A549 (cell line): ENCODE results near the gene PFN2.

Experiments used
- CTCF ChIP-seq: fragments of >200 bp; sonication (Bioruptor Twin); formaldehyde crosslinking; IDR thresholded peaks from 3 replicates; pipeline ENCODE4 v1.5.1; 2016
- NPAS2 ChIP-seq: fragments of 250-450 bp; sonication (Bioruptor Pico); IDR thresholded peaks from 2 replicates; pipeline ENCODE4 v1.8.0; 2022; ENCODE audit warnings: mild to moderate bottlenecking, moderate library complexity, borderline replicate concordance
- NR3C1 ChIP-seq: fragments of >200 bp; sonication (Bioruptor Twin); formaldehyde crosslinking; IDR thresholded peaks from 3 replicates; pipeline ENCODE4 v1.6.1; 2017
- RFX5 ChIP-seq: fragments of 450-650 bp; IDR thresholded peaks from 2 replicates; pipeline ENCODE4 v1.7.1; 2014; ENCODE audit warnings: antibody characterized with exemption, mild to moderate bottlenecking, moderate library complexity
- ZC3H11A ChIP-seq: fragments of 450-650 bp; IDR thresholded peaks from 2 replicates; pipeline ENCODE4 v1.6.1; 2014; ENCODE audit warnings: antibody characterized with exemption, mild to moderate bottlenecking

GRCh38 chr3:149969940-149970715, 567 bp downstream of the PFN2 start:
- TF ChIP-seq CTCF (no peak), NPAS2 (no peak), ZC3H11A (no peak), NR3C1 (no peak), RFX5 (no peak)
